Frontal cortex (tissue), 4 donors: ENCODE data around the gene TMEM269. TPM values are rescaled to one million over a fixed set of nuclear protein-coding genes. Genes with fewer than 3 reads are reported as not detected.
A peak's percentile ranks its signal among the peaks of the same experiment; 100 is the strongest.

Source experiments
- DNase-seq, 2 donors: peaks; one replicate each; pipeline ENCODE4 v3.0.0; 2012; ENCODE audit warnings: low spot score in 2 of 2
- FAIRE-seq: peaks from 2 replicates; lab custom pipeline; 2012; peaks lifted over from hg19 to GRCh38; lab: Jason Lieb, UNC
- total RNA-seq: library from RNA; depleted of rRNA; stranded (reverse); fragments of >200 nt; gene quantifications from one replicate; pipeline ENCODE4 v1.2.3, GENCODE V29; 2014
- donor health status: control.
- donor health status: control.
- donor health status: control.

The TMEM269 gene
- total RNA-seq, 1 donor from 2014 or later = 0.41 TPM

GRCh38 chr1:42815941-42816584 lies 31.3 kb downstream of the TMEM269 start:
- FAIRE-seq = no peak
- DNase-seq = no peak

GRCh38 chr1:42816585-42817439 lies 32.0 kb downstream of the TMEM269 start, which contains the start of the genes ERMAP and SVBP:
Gene ERMAP (plus strand): TSS chr1:42817122. CDS start chr1:42830449, 13,327 bp downstream.
Gene SVBP (minus strand): TSS chr1:42817397. CDS start chr1:42816544, 853 bp downstream.
- FAIRE-seq = no peak

GRCh38 chr1:42817440-42817767 lies 32.6 kb downstream of the TMEM269 start:
- FAIRE-seq (no peak), DNase-seq (no peak)

More at GRCh38 chr1:42816585-42817439, 32.0 kb downstream of the TMEM269 start, which contains the start of the genes ERMAP and SVBP:
- DNase-seq = peak; percentile 94 to 95

- FAIRE-seq (no peak), DNase-seq (peak in 1 of 2 donors; percentile 19)
Measured at GRCh38 chr1:42817976-42818375, 33.2 kb downstream of the TMEM269 start.

- DNase-seq (no peak), FAIRE-seq (no peak)
Measured at GRCh38 chr1:42820813-42821212, 36.0 kb downstream of the TMEM269 start.

- no peak for DNase-seq
- FAIRE-seq = no peak
Measured at GRCh38 chr1:42821690-42822089, 36.9 kb downstream of the TMEM269 start.

GRCh38 chr1:42822800-42823392 lies 38.1 kb downstream of the TMEM269 start:
- no peak for FAIRE-seq
- DNase-seq = no peak

GRCh38 chr1:42824481-42825035 lies 39.8 kb downstream of the TMEM269 start:
- FAIRE-seq (no peak), DNase-seq (no peak)

GRCh38 chr1:42825036-42825851 lies 40.5 kb downstream of the TMEM269 start:
- FAIRE-seq = no peak
- DNase-seq = no peak

GRCh38 chr1:42830631-42831030 lies 45.8 kb downstream of the TMEM269 start:
- FAIRE-seq = no peak
- DNase-seq = no peak

- no peak for FAIRE-seq
- DNase-seq = no peak
Measured at GRCh38 chr1:42831273-42831672, 46.5 kb downstream of the TMEM269 start.

GRCh38 chr1:42832641-42833240 lies 48.0 kb downstream of the TMEM269 start:
- FAIRE-seq = no peak
- DNase-seq = no peak

- FAIRE-seq = no peak
- no peak for DNase-seq
Measured at GRCh38 chr1:42833981-42834380, 49.2 kb downstream of the TMEM269 start.

GRCh38 chr1:42834803-42835202 lies 50.0 kb downstream of the TMEM269 start:
- DNase-seq (no peak), FAIRE-seq (no peak)

GRCh38 chr1:42835422-42835821 lies 50.6 kb downstream of the TMEM269 start:
- FAIRE-seq (no peak), DNase-seq (no peak)

GRCh38 chr1:42837709-42838108 lies 52.9 kb downstream of the TMEM269 start:
- DNase-seq = no peak
- FAIRE-seq = no peak

GRCh38 chr1:42838482-42839190 lies 53.8 kb downstream of the TMEM269 start:
- no peak for FAIRE-seq
- no peak for DNase-seq

- FAIRE-seq (no peak), DNase-seq (no peak)
Measured at GRCh38 chr1:42841010-42841409, 56.2 kb downstream of the TMEM269 start.
